ENCODE results near the gene SLC6A19. TPM values are rescaled to one million over a fixed set of nuclear protein-coding genes. Genes with fewer than 3 reads are reported as not detected.
A peak's percentile ranks its signal among the peaks of the same experiment; 100 is the strongest.

The SLC6A19 gene
- total RNA-seq, 4 donors from 2014 or later = 9.9 to 934 (median 516) TPM

- Histone ChIP-seq H3K36me3 (no peaks in the 10 kb centered on the region), H3K27me3 (no peaks in the 10 kb centered on the region), H3K4me3 (no peak overlapping the region), H3K27ac (no peak overlapping the region), H3K4me1 (peaks cover 0 to 11% (median 0%) of the 10 kb centered on the region in 4 donors), H3K9me3 (no peaks in the 10 kb centered on the region)
- TF ChIP-seq CTCF (IDR thresholded peaks at IDR 0.05) (no peak), POLR2A (IDR thresholded peaks at IDR 0.05) (no peak)
- DNase-seq = peak in 1 of 3 donors; percentile 34
These were observed 29.3 kb upstream of the SLC6A19 start for GRCh38 chr5:1172007-1172581.

GRCh38 chr5:1172670-1173404, 28.6 kb upstream of the SLC6A19 start:
- DNase-seq = no peak
- H3K27ac ChIP-seq = no peak overlapping the region
- TF ChIP-seq POLR2A (IDR thresholded peaks at IDR 0.05) = no peak

GRCh38 chr5:1173485-1174070, 27.8 kb upstream of the SLC6A19 start:
- Histone ChIP-seq H3K9me3 (no peaks in the 10 kb centered on the region), H3K27ac (no peak overlapping the region), H3K36me3 (no peaks in the 10 kb centered on the region), H3K27me3 (no peaks in the 10 kb centered on the region), H3K4me3 (no peak overlapping the region), H3K4me1 (no peaks in the 10 kb centered on the region)
- DNase-seq = peak in 1 of 3 donors; percentile 38
- TF ChIP-seq POLR2A (IDR thresholded peaks at IDR 0.05) (no peak), CTCF (IDR thresholded peaks at IDR 0.05) (no peak)

More at GRCh38 chr5:1172670-1173404, 28.6 kb upstream of the SLC6A19 start:
- peaks cover 0 to 6% (median 0%) of the 10 kb centered on the region in 4 donors for H3K4me1 ChIP-seq
- no peaks in the 10 kb centered on the region for H3K27me3 ChIP-seq
- no peaks in the 10 kb centered on the region for H3K9me3 ChIP-seq
- no peaks in the 10 kb centered on the region for H3K36me3 ChIP-seq
- no peak overlapping the region for H3K4me3 ChIP-seq

- peak in 2 of 3 donors; percentile 84 to 86 for DNase-seq
- H3K4me3 ChIP-seq = no peak overlapping the region
- TF ChIP-seq POLR2A (IDR thresholded peaks at IDR 0.05) (no peak), CTCF (IDR thresholded peaks at IDR 0.05) (peak; percentile 36 to 86 (median 71))
- no peaks in the 10 kb centered on the region for H3K36me3 ChIP-seq
- H3K4me1 ChIP-seq = no peaks in the 10 kb centered on the region
- H3K27me3 ChIP-seq = no peaks in the 10 kb centered on the region
- H3K27ac ChIP-seq = no peak overlapping the region
- no peaks in the 10 kb centered on the region for H3K9me3 ChIP-seq
These were observed 27.1 kb upstream of the SLC6A19 start for GRCh38 chr5:1174122-1174936.

- peak in 1 of 3 donors; percentile 25 for DNase-seq
- H3K36me3 ChIP-seq = no peaks in the 10 kb centered on the region
These were observed 26.4 kb upstream of the SLC6A19 start for GRCh38 chr5:1175015-1175414.

More at GRCh38 chr5:1175015-1175414, 26.4 kb upstream of the SLC6A19 start:
- Histone ChIP-seq H3K9me3 (no peaks in the 10 kb centered on the region), H3K27ac (no peak overlapping the region), H3K4me3 (no peak overlapping the region), H3K4me1 (no peaks in the 10 kb centered on the region), H3K27me3 (no peaks in the 10 kb centered on the region)
- no peak for TF ChIP-seq CTCF (IDR thresholded peaks at IDR 0.05)
- TF ChIP-seq POLR2A (IDR thresholded peaks at IDR 0.05) = no peak

All from Peyer's patch (tissue), 4 donors.